GM12878 (cell line): ENCODE measurements around the gene CHRM4. TPM values are rescaled to one million over a fixed set of nuclear protein-coding genes. Genes with fewer than 3 reads are reported as not detected.

Source experiments
- CEBPB ChIP-seq, 2 experiments: fragments of 150-350 bp in 1 of 2; IDR thresholded peaks; 2 replicates each; pipeline ENCODE4 v1.6.1; 2012 to 2014; ENCODE audit warnings: low read depth in 2 of 2, low read length in 2 of 2, borderline replicate concordance in 1 of 2, inconsistent platforms in 1 of 2
- IRF3 ChIP-seq: fragments of 450-650 bp; IDR thresholded peaks from 2 replicates; pipeline ENCODE4 v1.6.1; 2014; ENCODE audit warnings: mild to moderate bottlenecking
- NR2C2 ChIP-seq: IDR thresholded peaks from 2 replicates; pipeline ENCODE4 v1.6.1; 2011; ENCODE audit warnings: borderline replicate concordance, low read depth; ENCODE audit not compliant: control insufficient read depth, insufficient read length
- RUNX3 ChIP-seq: IDR thresholded peaks from 2 replicates; pipeline ENCODE4 v1.6.1; 2012; ENCODE audit warnings: low read length, inconsistent platforms
- STAT3 ChIP-seq: IDR thresholded peaks from 2 replicates; pipeline ENCODE4 v1.6.1; 2011; ENCODE audit warnings: low read depth, low read length, improper control_type of control experiment
- YBX1 ChIP-seq: fragments of 450-650 bp; IDR thresholded peaks from 2 replicates; pipeline ENCODE4 v1.6.1; 2016; ENCODE audit warnings: antibody characterized with exemption
- polyA plus RNA-seq, 11 experiments: library from polyadenylated mRNA; depleted of rRNA in 4 of 11; unstranded in 6 of 11; stranded (reverse) in 5 of 11; fragments of >200 nt; fragmentation: Nextera tagmentation in 4 of 11; fragmentation: Illumina TruSeq in 1 of 11; extraction: Ambion mirVana in 4 of 11; extraction: Trizol in 1 of 11; gene quantifications; 1 replicate in 1 of 11; 2 replicates in 10 of 11; pipeline versions ENCODE4 v1.2.1 to v1.2.3, GENCODE V29; 2011 to 2016; ENCODE audit warnings: inconsistent platforms in 2 of 11, missing spikeins in 2 of 11, low read depth in 1 of 11
- total RNA-seq, 4 experiments: library from RNA; depleted of rRNA in 3 of 4; stranded (reverse); fragments of >200 nt in 3 of 4; fragmentation: Illumina TruSeq in 1 of 4; extraction: Trizol in 1 of 4; gene quantifications; 2 replicates each; pipeline versions ENCODE4 v1.2.1 to v1.2.3, GENCODE V29; 2013 to 2021
- TF ChIP-seq, protein P1 (sequence below): fragments of 450-650 bp; formaldehyde crosslinking; IDR thresholded peaks from 2 replicates; pipeline ENCODE4 v1.4.0; 2022; ENCODE audit warnings: mild to moderate bottlenecking, moderate library complexity

CHRM4 gene
- total and polyA plus RNA-seq, 10 of the 15 experiments (the other 5 are each of a cell fraction or from before 2014, with no cell fraction given): 0.12 to 0.23 (median 0.13) TPM; not detected in 7

DNA sequence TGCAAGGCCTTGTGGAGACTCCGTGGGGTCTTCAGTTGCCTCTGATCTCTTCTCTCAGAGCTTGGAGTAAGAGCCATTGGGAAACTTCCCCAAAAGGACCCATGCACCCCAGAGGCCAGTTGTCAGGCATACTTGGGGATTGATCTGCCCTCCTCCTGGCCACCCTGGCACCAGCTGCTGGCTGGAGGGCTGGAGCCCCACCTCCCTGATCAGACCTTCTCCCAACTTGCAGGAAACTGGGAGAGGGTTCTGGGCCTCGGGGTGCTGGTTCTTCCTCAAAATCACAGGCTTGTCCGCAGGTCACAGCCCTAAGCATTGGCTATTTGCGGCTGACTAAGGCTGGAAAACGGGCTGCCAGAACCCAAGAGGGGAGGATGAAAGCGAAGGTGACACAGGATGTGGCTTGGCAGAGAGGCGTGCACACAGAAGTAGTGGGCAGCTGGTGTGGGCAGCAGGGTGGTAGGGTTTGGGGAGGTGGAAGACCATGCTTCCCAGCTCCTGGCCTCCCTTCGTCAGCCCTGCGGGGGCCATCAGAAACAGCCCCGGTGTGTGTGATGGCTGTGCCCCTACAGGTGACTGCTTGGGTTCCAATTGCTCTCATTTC is 45.6 kb downstream of the CHRM4 start (continued):
- TF ChIP-seq, protein P1, sequence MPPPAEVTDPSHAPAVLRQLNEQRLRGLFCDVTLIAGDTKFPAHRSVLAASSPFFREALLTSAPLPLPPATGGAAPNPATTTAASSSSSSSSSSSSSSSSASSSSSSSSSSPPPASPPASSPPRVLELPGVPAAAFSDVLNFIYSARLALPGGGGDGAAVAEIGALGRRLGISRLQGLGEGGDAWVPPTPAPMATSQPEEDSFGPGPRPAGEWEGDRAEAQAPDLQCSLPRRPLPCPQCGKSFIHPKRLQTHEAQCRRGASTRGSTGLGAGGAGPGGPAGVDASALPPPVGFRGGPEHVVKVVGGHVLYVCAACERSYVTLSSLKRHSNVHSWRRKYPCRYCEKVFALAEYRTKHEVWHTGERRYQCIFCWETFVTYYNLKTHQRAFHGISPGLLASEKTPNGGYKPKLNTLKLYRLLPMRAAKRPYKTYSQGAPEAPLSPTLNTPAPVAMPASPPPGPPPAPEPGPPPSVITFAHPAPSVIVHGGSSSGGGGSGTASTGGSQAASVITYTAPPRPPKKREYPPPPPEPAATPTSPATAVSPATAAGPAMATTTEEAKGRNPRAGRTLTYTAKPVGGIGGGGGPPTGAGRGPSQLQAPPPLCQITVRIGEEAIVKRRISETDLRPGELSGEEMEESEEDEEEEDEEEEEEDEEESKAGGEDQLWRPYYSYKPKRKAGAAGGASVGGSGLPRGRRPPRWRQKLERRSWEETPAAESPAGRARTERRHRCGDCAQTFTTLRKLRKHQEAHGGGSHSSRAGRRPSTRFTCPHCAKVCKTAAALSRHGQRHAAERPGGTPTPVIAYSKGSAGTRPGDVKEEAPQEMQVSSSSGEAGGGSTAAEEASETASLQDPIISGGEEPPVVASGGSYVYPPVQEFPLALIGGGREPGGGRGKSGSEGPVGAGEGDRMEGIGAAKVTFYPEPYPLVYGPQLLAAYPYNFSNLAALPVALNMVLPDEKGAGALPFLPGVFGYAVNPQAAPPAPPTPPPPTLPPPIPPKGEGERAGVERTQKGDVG (CRISPR knock-in tag): no peak
- no peak for TF ChIP-seq IRF3
- no peak for TF ChIP-seq NR2C2
- no peak for TF ChIP-seq YBX1
- no peak for TF ChIP-seq CEBPB (IDR thresholded peaks at IDR 0.05; ENCODE audit: borderline replicate concordance in 1 of 2, low read depth in 2 of 2, low read length in 2 of 2)
- TF ChIP-seq STAT3: no peak
- peak; percentile 30; the same call in 1 of the 2 replicates for TF ChIP-seq RUNX3
- TF ChIP-seq, all 136 proteins: peak for 5
